ENCODE results near the gene RPS16. TPM values are rescaled to one million over a fixed set of nuclear protein-coding genes. Genes with fewer than 3 reads are reported as not detected.
A peak's percentile ranks its signal among the peaks of the same experiment; 100 is the strongest.

The RPS16 gene
- total RNA-seq, 1 experiment from 2014 or later: 315 TPM

GRCh38 chr19:39449116-39449797 lies 13.5 kb upstream of the RPS16 start:
- DNase-seq (ENCODE audit: low read depth): no peak

GRCh38 chr19:39448271-39448670 lies 12.5 kb upstream of the RPS16 start:
- peak; percentile 85 for DNase-seq (ENCODE audit: low read depth)

GRCh38 chr19:39446365-39447084 lies 10.8 kb upstream of the RPS16 start:
- DNase-seq (ENCODE audit: low read depth): no peak

- DNase-seq (ENCODE audit: low read depth): peak; percentile 95
Measured at GRCh38 chr19:39445196-39446111, 9.7 kb upstream of the RPS16 start, which contains the start of gene SUPT5H. TSS of gene SUPT5H (plus strand) at chr19:39445582. CDS start at chr19:39445891, 309 bp downstream.

- DNase-seq (ENCODE audit: low read depth): no peak
Measured at GRCh38 chr19:39444598-39445195, 8.9 kb upstream of the RPS16 start.

- peak; percentile 72 for DNase-seq (ENCODE audit: low read depth)
Measured at GRCh38 chr19:39438270-39438934, 2.7 kb upstream of the RPS16 start.

- no peak for DNase-seq (ENCODE audit: low read depth)
Measured at GRCh38 chr19:39436350-39436716, 584 bp upstream of the RPS16 start.

- DNase-seq (ENCODE audit: low read depth): no peak
Measured at GRCh38 chr19:39434123-39435076, 1.3 kb downstream of the RPS16 start.

- no peak for DNase-seq (ENCODE audit: low read depth)
Measured at GRCh38 chr19:39433480-39434079, 2.2 kb downstream of the RPS16 start.

- no peak for DNase-seq (ENCODE audit: low read depth)
Measured at GRCh38 chr19:39432677-39433025, 3.1 kb downstream of the RPS16 start.

- DNase-seq (ENCODE audit: low read depth): peak; percentile 99
Measured at GRCh38 chr19:39430675-39431593, 4.8 kb downstream of the RPS16 start.

- no peak for DNase-seq (ENCODE audit: low read depth)
Measured at GRCh38 chr19:39428283-39429112, 7.3 kb downstream of the RPS16 start.

- DNase-seq (ENCODE audit: low read depth): no peak
Measured at GRCh38 chr19:39427707-39428106, 8.0 kb downstream of the RPS16 start.

GRCh38 chr19:39426170-39426569 lies 9.6 kb downstream of the RPS16 start:
- DNase-seq (ENCODE audit: low read depth): no peak

GRCh38 chr19:39425744-39426143 lies 10.0 kb downstream of the RPS16 start:
- DNase-seq (ENCODE audit: low read depth): no peak

- no peak for DNase-seq (ENCODE audit: low read depth)
Measured at GRCh38 chr19:39424934-39425333, 10.8 kb downstream of the RPS16 start.

Data from HT1080 (cell line).